OCI-LY7 (cell line): ENCODE data around the gene XRN1. TPM values are rescaled to one million over a fixed set of nuclear protein-coding genes. Genes with fewer than 3 reads are reported as not detected.

Source experiments
- BruUV-seq: library from RNA; stranded (reverse); fragments of 400-500 nt; replicated peaks from 2 replicates; lab custom pipeline; 2021; lab: Mats Ljungman, UMichigan
- CTCF ChIA-PET: fragments of 300-600 bp; sonication (Branson Sonifier 250); formaldehyde crosslinking; loops from one replicate; lab custom pipeline; 2022; ENCODE audit warnings: antibody characterized with exemption; ENCODE audit not compliant: unreplicated experiment; lab: Charles Lee
- POLR2A ChIA-PET: fragments of 300-600 bp; sonication (Branson Sonifier 250); formaldehyde crosslinking; loops from one replicate; lab custom pipeline; 2022; ENCODE audit warnings: antibody characterized with exemption; lab: Charles Lee
- DNase-seq: peaks from one replicate; pipeline ENCODE4 v3.0.0-alpha.2; 2015; ENCODE audit warnings: low spot score
- H2AFZ ChIP-seq: fragments of 200-600 bp; sonication (generic), shearing (Covaris generic); 2 replicates; pipeline ENCODE4 v1.6.1; 2014; ENCODE audit warnings: mild to moderate bottlenecking, antibody characterized with exemption, low read length, moderate library complexity
- H3K27ac ChIP-seq: fragments of 200-600 bp; sonication (generic); 2 replicates; pipeline ENCODE4 v1.5.1; 2014; ENCODE audit warnings: mixed run types, low read depth, mild to moderate bottlenecking, moderate library complexity, low read length, inconsistent platforms; ENCODE audit not compliant: poor library complexity, severe bottlenecking
- H3K36me3 ChIP-seq: fragments of 200-600 bp; sonication (generic); 2 replicates; pipeline ENCODE4 v1.6.1; 2014; ENCODE audit warnings: mild to moderate bottlenecking, antibody characterized with exemption, low read length, moderate library complexity, mixed read lengths; ENCODE audit not compliant: insufficient read depth
- H3K4me1 ChIP-seq: fragments of 200-600 bp; sonication (generic); 2 replicates; pipeline ENCODE4 v1.5.1; 2014; ENCODE audit warnings: mild to moderate bottlenecking, low read length; ENCODE audit not compliant: insufficient read depth, poor library complexity, severe bottlenecking
- H3K4me2 ChIP-seq: fragments of 200-600 bp; sonication (generic); 2 replicates; pipeline ENCODE4 v1.6.1; 2014; ENCODE audit warnings: mild to moderate bottlenecking, low read length
- H3K4me3 ChIP-seq: fragments of 200-600 bp; sonication (generic); 2 replicates; pipeline ENCODE4 v1.5.1; 2014; ENCODE audit warnings: mild to moderate bottlenecking, low read depth, low read length; ENCODE audit not compliant: poor library complexity, severe bottlenecking
- H3K79me2 ChIP-seq: fragments of 200-600 bp; sonication (generic); 2 replicates; pipeline ENCODE4 v1.6.1; 2016; ENCODE audit warnings: low read depth, mild to moderate bottlenecking, low read length, moderate library complexity, mixed read lengths; ENCODE audit not compliant: insufficient read depth
- H3K9me2 ChIP-seq: fragments of 200-600 bp; sonication (generic); 2 replicates; pipeline ENCODE4 v1.6.1; 2016; ENCODE audit warnings: mild to moderate bottlenecking, low read length, mixed read lengths; ENCODE audit not compliant: insufficient read depth
- H3K9me3 ChIP-seq: fragments of 200-600 bp; sonication (generic); 2 replicates; pipeline ENCODE4 v1.6.1; 2014; ENCODE audit warnings: mild to moderate bottlenecking, mixed run types, low read length, mixed read lengths
- H4K20me1 ChIP-seq: fragments of 200-600 bp; sonication (generic); 2 replicates; pipeline ENCODE4 v1.6.1; 2014; ENCODE audit warnings: mild to moderate bottlenecking, antibody characterized with exemption, low read length, moderate library complexity, mixed read lengths; ENCODE audit not compliant: insufficient read depth
- EZH2phosphoT487 ChIP-seq: fragments of 200-600 bp; sonication (generic); IDR thresholded peaks from 2 replicates; pipeline ENCODE4 v1.6.1; 2018; ENCODE audit warnings: low read depth, borderline replicate concordance, mild to moderate bottlenecking, mixed run types, antibody characterized with exemption, low read length, moderate library complexity, mixed read lengths
- intact Hi-C: fragments of 100-400 bp; cut with micrococcal nuclease; formaldehyde crosslinking; loops from one replicate; pipeline ENCODE4 v1.10.0; 2022; ENCODE audit not compliant: unreplicated experiment
- total RNA-seq, 2 experiments: library from RNA; depleted of rRNA in 1 of 2; stranded (reverse); fragments of >200 nt in 1 of 2; shearing (Covaris generic) in 1 of 2; gene quantifications; 2 replicates each; pipeline ENCODE4 v1.2.3, GENCODE V29; 2014 to 2022
- TF ChIP-seq, protein P1 (sequence below): fragments of 200-600 bp; sonication (generic); conservative IDR thresholded peaks from 2 replicates; pipeline ENCODE4 v1.5.1; 2014; ENCODE audit warnings: mild to moderate bottlenecking, antibody characterized with exemption, low read length, moderate library complexity, mixed read lengths

XRN1 gene
- total RNA-seq, 2 experiments from 2014 or later: 36.6 to 43.6 TPM

DNA sequence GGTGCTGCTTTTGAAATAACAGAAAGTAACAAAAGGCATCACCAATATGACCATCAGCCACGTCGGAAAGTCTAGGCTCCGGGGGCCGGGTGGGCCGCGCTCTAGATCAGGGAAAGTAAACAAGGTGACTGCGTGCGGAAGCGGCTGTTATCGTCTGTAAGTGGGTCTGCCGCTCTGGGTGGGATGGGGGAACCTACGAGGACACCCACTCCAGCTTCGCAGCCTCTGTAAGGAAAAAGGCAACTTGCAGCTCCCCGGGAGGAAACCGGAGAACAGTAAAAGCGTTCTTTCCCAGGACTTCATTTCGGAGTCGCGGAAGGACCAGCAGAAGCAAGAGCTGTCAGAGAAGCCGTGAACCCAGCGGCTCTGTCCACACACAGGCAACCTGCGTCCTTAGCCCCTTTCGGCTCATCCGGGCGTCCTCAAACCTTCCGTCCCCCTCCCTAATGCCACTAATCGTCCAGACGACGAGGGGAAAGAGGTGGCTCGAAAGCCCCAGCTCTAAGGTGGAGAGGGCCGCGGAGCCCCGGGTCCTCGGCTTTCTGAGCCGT, 461 bp downstream of the XRN1 start:
- DNase-seq: peak; percentile 55
- BruUV-seq: no TSS peak
- intact Hi-C loops: loop anchor here (5.0 kb wide), 2 partner anchors 220 to 710 kb away; partner anchors contain the start of genes GK5 and RNF7
- peaks cover 41% of the 10 kb centered on the region for H3K36me3 ChIP-seq
- peaks cover 24% of the 10 kb centered on the region for H3K4me1 ChIP-seq
- no peaks in the 10 kb centered on the region for H3K9me3 ChIP-seq
- H3K9me2 ChIP-seq: no peaks in the 10 kb centered on the region
- TF ChIP-seq, protein P1, sequence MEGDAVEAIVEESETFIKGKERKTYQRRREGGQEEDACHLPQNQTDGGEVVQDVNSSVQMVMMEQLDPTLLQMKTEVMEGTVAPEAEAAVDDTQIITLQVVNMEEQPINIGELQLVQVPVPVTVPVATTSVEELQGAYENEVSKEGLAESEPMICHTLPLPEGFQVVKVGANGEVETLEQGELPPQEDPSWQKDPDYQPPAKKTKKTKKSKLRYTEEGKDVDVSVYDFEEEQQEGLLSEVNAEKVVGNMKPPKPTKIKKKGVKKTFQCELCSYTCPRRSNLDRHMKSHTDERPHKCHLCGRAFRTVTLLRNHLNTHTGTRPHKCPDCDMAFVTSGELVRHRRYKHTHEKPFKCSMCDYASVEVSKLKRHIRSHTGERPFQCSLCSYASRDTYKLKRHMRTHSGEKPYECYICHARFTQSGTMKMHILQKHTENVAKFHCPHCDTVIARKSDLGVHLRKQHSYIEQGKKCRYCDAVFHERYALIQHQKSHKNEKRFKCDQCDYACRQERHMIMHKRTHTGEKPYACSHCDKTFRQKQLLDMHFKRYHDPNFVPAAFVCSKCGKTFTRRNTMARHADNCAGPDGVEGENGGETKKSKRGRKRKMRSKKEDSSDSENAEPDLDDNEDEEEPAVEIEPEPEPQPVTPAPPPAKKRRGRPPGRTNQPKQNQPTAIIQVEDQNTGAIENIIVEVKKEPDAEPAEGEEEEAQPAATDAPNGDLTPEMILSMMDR: no peak
- no peak for TF ChIP-seq EZH2phosphoT487
- ChIA-PET CTCF (no interaction called here), POLR2A (interaction anchor here (0.6 to 1.2 kb wide), 6 partner anchors 19 to 652 kb away, joined by 3 to 4 read pairs (median 3); no protein-coding TSS in a partner anchor)
- peak overlapping the region; percentile 87 for H3K4me3 ChIP-seq
- peaks cover 9% of the 10 kb centered on the region; the same call in 1 of the 2 replicates for H4K20me1 ChIP-seq
- peak overlapping the region; percentile 96 for H2AFZ ChIP-seq
- peak overlapping the region; percentile 65 for H3K27ac ChIP-seq
- peaks cover 48% of the 10 kb centered on the region for H3K79me2 ChIP-seq
- H3K4me2 ChIP-seq: peak overlapping the region; percentile 91

DNA sequence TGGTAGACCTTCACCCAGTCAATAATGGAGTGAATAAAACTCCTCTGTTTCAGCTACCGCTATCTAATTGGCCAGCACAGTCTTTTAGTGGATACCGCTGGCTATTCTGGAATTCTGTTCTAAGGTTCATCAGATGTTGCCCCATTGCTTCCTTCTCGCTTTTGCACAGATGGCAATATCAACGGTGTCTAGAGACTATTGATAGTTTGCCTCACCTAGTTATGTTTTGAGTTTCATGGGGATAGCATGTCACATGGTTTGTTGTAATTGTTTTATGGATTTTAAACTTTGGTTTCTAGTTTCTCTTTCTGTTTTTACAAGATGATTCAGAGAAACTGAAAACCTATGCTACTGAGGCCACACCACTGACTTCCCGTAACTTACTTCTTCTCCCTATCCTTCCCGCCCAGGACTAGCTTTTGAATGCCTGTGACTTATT, 2.0 kb downstream of the XRN1 start:
- intact Hi-C loops: loop anchor here (5.0 kb wide), 2 partner anchors 219 to 709 kb away; partner anchors contain the start of genes GK5 and RNF7
- CTCF ChIA-PET: no interaction called here

More for the DNA sequence above, 2.0 kb downstream of the XRN1 start:
- peak; percentile 3 for DNase-seq
- POLR2A ChIA-PET: interaction anchor here (0.5 to 1.9 kb wide), 6 partner anchors 10 to 273 kb away, joined by 3 to 5 read pairs (median 3); no protein-coding TSS in a partner anchor
- H2AFZ ChIP-seq: 0 out of 2 replicates have a peak overlapping the region, but pooled peaks have one; percentile 3
- peaks cover 24% of the 10 kb centered on the region for H3K4me1 ChIP-seq
- peaks cover 48% of the 10 kb centered on the region for H3K79me2 ChIP-seq
- no peaks in the 10 kb centered on the region for H3K9me2 ChIP-seq
- peak overlapping the region; percentile 87 for H3K4me3 ChIP-seq
- H3K9me3 ChIP-seq: no peaks in the 10 kb centered on the region
- TF ChIP-seq EZH2phosphoT487: no peak
- TF ChIP-seq, protein P1: no peak
- H3K4me2 ChIP-seq: peak overlapping the region; percentile 91
- peaks cover 9% of the 10 kb centered on the region; the same call in 1 of the 2 replicates for H4K20me1 ChIP-seq
- peaks cover 26% of the 10 kb centered on the region for H3K36me3 ChIP-seq
- H3K27ac ChIP-seq: no peak overlapping the region
- no TSS peak for BruUV-seq
